GM12892 (cell line): ENCODE data around the gene MRPS12.

Source experiments
- POLR2A ChIP-seq: IDR thresholded peaks from 2 replicates; pipeline ENCODE4 v1.6.1; 2011; ENCODE audit warnings: low read depth, low read length, control low read depth
- POLR2AphosphoS5 ChIP-seq: IDR thresholded peaks from 2 replicates; pipeline ENCODE4 v1.6.1; 2011; ENCODE audit warnings: low read depth, low read length, control low read depth
- TAF1 ChIP-seq: IDR thresholded peaks from 2 replicates; pipeline ENCODE4 v1.6.1; 2011; ENCODE audit warnings: low read depth, mild to moderate bottlenecking, control low read depth, low read length, borderline replicate concordance

DNA sequence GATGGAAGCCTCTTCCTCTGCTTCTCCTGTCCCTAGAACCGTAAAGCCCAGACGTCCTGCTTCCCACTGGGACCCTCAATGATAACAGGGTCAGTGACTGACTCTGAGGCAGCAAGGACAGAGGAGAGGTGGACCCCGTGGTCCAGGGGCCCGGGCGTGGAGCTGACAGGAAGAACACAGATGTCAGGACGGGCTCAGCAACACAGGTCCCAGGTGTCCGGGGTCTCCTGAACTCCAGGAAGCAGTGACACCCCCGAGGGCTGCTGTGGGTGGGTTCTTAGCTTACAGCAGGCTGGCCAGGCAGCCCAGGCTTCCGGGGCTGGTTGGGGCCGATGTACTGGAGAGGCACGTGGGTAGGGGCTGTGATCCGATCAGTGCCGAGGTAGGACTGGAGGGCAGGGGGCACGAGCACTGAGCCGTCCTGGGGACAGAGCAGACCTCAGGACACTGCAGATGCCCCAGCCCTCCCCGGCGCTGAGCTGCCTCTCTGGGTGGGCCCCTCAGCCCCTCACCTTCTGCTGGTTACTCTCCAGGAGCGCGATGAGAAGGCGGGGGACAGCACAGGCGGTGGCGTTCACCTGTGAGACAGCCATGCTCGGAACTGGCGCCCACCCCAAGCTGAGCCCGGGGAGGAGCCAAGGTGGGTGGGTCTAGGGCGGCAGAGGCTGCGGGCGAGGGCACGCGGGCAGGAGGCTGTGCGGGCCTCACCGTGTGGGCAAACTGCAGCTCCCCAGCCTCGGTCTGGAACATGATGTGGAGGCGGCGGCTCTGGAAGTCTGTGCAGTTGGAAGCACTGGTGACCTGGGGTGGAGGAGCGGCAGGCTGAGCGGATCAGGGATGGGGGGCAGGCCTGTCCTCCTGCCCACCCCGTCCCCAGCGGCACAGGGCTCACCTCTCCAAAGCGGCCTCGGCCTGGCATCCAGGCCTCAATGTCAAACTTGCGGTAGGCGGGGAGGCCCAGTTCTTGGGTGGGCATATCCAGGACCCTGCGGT, 15.1 kb upstream of the MRPS12 start:
- TF ChIP-seq POLR2AphosphoS5 (no peak), POLR2A (no peak), TAF1 (no peak)
